HL-60 (cell line): ENCODE results near the gene TTC33.

ENCODE experiments used
- POLR2AphosphoS5 ChIP-seq: IDR thresholded peaks from 2 replicates; pipeline ENCODE4 v1.6.1; 2012; ENCODE audit warnings: low read depth
- TF ChIP-seq, protein P1 (sequence below): IDR thresholded peaks from one replicate; pipeline ENCODE4 v1.5.1; 2011; ENCODE audit warnings: low read length, control low read depth, inconsistent platforms; ENCODE audit not compliant: insufficient read depth
- TF ChIP-seq, protein P2 (sequence below): IDR thresholded peaks from 2 replicates; pipeline ENCODE4 v1.6.1; 2012; ENCODE audit warnings: low read depth; ENCODE audit not compliant: insufficient replicate concordance

DNA sequence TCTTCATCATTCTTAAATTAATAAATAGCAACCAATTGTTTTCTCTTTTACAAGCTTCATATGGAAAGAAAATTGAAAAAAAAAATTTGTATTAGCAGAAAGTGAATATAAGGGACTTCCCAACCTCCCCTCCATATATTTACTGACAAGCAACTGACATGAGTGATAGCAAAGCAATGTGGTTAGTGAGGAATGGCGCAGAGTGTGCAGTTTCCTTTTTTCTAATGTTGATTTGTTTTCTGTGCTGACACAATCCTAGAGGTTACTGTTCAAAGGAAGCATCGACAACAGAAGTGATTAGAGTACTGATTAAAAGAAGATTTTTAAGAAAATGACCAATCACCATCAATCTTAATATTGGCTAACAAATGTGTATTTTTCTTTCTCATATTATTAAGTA lies 77.7 kb downstream of the TTC33 start:
- TF ChIP-seq, protein P1, sequence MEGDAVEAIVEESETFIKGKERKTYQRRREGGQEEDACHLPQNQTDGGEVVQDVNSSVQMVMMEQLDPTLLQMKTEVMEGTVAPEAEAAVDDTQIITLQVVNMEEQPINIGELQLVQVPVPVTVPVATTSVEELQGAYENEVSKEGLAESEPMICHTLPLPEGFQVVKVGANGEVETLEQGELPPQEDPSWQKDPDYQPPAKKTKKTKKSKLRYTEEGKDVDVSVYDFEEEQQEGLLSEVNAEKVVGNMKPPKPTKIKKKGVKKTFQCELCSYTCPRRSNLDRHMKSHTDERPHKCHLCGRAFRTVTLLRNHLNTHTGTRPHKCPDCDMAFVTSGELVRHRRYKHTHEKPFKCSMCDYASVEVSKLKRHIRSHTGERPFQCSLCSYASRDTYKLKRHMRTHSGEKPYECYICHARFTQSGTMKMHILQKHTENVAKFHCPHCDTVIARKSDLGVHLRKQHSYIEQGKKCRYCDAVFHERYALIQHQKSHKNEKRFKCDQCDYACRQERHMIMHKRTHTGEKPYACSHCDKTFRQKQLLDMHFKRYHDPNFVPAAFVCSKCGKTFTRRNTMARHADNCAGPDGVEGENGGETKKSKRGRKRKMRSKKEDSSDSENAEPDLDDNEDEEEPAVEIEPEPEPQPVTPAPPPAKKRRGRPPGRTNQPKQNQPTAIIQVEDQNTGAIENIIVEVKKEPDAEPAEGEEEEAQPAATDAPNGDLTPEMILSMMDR: no peak
- no peak for TF ChIP-seq POLR2AphosphoS5
- TF ChIP-seq, protein P2, sequence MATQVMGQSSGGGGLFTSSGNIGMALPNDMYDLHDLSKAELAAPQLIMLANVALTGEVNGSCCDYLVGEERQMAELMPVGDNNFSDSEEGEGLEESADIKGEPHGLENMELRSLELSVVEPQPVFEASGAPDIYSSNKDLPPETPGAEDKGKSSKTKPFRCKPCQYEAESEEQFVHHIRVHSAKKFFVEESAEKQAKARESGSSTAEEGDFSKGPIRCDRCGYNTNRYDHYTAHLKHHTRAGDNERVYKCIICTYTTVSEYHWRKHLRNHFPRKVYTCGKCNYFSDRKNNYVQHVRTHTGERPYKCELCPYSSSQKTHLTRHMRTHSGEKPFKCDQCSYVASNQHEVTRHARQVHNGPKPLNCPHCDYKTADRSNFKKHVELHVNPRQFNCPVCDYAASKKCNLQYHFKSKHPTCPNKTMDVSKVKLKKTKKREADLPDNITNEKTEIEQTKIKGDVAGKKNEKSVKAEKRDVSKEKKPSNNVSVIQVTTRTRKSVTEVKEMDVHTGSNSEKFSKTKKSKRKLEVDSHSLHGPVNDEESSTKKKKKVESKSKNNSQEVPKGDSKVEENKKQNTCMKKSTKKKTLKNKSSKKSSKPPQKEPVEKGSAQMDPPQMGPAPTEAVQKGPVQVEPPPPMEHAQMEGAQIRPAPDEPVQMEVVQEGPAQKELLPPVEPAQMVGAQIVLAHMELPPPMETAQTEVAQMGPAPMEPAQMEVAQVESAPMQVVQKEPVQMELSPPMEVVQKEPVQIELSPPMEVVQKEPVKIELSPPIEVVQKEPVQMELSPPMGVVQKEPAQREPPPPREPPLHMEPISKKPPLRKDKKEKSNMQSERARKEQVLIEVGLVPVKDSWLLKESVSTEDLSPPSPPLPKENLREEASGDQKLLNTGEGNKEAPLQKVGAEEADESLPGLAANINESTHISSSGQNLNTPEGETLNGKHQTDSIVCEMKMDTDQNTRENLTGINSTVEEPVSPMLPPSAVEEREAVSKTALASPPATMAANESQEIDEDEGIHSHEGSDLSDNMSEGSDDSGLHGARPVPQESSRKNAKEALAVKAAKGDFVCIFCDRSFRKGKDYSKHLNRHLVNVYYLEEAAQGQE: no peak
